Measurements from ENCODE around the gene MAP3K14.

MAP3K14 gene

DNA sequence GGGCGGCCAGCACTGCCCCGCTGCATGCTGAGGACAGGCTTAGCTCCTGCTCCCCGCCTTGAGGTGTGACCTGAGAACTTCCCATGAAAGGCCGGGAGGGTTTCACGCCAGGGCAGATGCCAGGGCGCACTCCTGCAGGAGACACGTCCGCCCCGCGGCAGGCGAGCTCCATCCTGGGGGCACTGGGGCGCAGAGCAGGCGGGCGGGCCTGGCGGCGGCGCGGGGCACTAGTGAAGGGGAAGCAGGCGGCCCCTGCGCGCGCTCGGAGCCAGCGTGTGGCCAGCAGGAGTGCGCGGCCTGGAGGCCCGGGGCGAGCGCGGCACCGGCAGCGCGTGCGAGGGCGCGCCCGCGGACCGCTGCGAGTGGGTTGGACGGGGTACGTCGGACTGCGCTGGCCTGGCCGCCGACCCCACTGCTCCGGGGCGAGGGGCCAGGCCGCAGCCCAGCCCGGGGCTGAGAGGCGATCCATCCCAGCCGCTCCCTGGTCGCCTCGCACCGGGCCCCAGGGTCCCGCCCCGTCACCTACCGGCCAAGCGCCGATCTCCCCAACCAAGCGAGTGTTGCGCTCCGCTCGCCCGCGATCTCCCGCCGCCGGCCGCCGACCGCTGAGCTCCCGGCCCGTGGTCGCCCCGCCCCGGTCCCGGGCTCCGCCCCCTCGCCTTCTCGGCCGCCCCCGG lies at the start of gene MAP3K14:
TSS of gene MAP3K14 (minus strand) at position 587 of the 677 bp plus-strand sequence. CDS start 26,275 bp downstream, outside the sequence.
- Histone ChIP-seq H3K9me2 (replicated peaks; ENCODE audit: control insufficient read depth, low read length) (no peaks in the 10 kb centered on the region), H3K27me3 (ENCODE audit: control insufficient read depth, low read length) (peaks cover 9% of the 10 kb centered on the region; the same call in 1 of the 2 replicates), H3K9me3 (ENCODE audit: control insufficient read depth, insufficient read depth, low read length) (no peaks in the 10 kb centered on the region), H3K4me1 (ENCODE audit: control insufficient read depth, low read length) (peaks cover 56% of the 10 kb centered on the region), H3K27ac (ENCODE audit: low read depth, low read length) (peak within 1 kb of the TSS; percentile 73), H3F3A (ENCODE audit: control insufficient read depth, insufficient read depth) (peaks cover 23% of the 10 kb centered on the region), H3K4me3 (ENCODE audit: low read length) (peak within 1 kb of the TSS; percentile 97), H4K20me1 (ENCODE audit: control insufficient read depth, insufficient read depth, low read depth, low read length) (no peaks in the 10 kb centered on the region), H3K36me3 (ENCODE audit: control insufficient read depth, low read length) (peaks cover 12% of the 10 kb centered on the region), H3K79me2 (ENCODE audit: control insufficient read depth, low read length) (peaks cover 49% of the 10 kb centered on the region), H3K4me2 (ENCODE audit: low read length) (peak within 1 kb of the TSS; percentile 81)
- TF ChIP-seq, protein P1, sequence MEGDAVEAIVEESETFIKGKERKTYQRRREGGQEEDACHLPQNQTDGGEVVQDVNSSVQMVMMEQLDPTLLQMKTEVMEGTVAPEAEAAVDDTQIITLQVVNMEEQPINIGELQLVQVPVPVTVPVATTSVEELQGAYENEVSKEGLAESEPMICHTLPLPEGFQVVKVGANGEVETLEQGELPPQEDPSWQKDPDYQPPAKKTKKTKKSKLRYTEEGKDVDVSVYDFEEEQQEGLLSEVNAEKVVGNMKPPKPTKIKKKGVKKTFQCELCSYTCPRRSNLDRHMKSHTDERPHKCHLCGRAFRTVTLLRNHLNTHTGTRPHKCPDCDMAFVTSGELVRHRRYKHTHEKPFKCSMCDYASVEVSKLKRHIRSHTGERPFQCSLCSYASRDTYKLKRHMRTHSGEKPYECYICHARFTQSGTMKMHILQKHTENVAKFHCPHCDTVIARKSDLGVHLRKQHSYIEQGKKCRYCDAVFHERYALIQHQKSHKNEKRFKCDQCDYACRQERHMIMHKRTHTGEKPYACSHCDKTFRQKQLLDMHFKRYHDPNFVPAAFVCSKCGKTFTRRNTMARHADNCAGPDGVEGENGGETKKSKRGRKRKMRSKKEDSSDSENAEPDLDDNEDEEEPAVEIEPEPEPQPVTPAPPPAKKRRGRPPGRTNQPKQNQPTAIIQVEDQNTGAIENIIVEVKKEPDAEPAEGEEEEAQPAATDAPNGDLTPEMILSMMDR (IDR thresholded peaks at IDR 0.05; ENCODE audit: low read depth, low read length, poor library complexity, severe bottlenecking): no peak
- TF ChIP-seq EZH2phosphoT487 (IDR thresholded peaks at IDR 0.05; ENCODE audit: borderline replicate concordance, low read length): no peak

DNA sequence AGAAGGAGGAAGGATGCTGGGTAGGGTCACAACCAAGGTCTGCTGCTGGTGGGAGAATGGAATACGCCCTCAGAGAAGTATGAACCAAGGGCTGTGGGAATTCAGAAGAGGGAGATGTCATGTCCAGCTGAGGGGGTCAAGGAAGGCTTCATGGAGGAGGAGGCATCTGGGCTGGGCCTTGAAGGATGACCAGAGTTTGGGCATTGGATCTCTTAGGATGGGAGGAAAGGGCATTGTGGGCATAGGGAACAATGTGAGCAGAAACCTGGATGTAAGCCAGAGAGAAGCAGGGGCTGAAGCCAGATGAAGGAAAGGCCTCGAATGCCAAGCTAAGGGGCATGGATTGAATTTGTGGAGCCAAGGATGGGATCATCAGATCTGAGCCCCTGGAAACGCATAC lies 49.2 kb upstream of the MAP3K14 start:
- H3K4me3 ChIP-seq (ENCODE audit: low read length): no peak overlapping the region
- H4K20me1 ChIP-seq (ENCODE audit: control insufficient read depth, insufficient read depth, low read depth, low read length): no peaks in the 10 kb centered on the region
- H3K9me2 ChIP-seq (replicated peaks; ENCODE audit: control insufficient read depth, low read length): no peaks in the 10 kb centered on the region
- H3K36me3 ChIP-seq (ENCODE audit: control insufficient read depth, low read length): no peaks in the 10 kb centered on the region
- TF ChIP-seq, protein P1 (IDR thresholded peaks at IDR 0.05; ENCODE audit: low read depth, low read length, poor library complexity, severe bottlenecking): no peak
- no peak for TF ChIP-seq EZH2phosphoT487 (IDR thresholded peaks at IDR 0.05; ENCODE audit: borderline replicate concordance, low read length)
- H3K9me3 ChIP-seq (ENCODE audit: control insufficient read depth, insufficient read depth, low read length): no peaks in the 10 kb centered on the region
- H3F3A ChIP-seq (ENCODE audit: control insufficient read depth, insufficient read depth): no peaks in the 10 kb centered on the region
- no peak overlapping the region for H3K27ac ChIP-seq (ENCODE audit: low read depth, low read length)
- no peak overlapping the region for H3K4me2 ChIP-seq (ENCODE audit: low read length)
- no peaks in the 10 kb centered on the region for H3K79me2 ChIP-seq (ENCODE audit: control insufficient read depth, low read length)
- H3K4me1 ChIP-seq (ENCODE audit: control insufficient read depth, low read length): no peaks in the 10 kb centered on the region
- H3K27me3 ChIP-seq (ENCODE audit: control insufficient read depth, low read length): peaks cover 31% of the 10 kb centered on the region

DNA sequence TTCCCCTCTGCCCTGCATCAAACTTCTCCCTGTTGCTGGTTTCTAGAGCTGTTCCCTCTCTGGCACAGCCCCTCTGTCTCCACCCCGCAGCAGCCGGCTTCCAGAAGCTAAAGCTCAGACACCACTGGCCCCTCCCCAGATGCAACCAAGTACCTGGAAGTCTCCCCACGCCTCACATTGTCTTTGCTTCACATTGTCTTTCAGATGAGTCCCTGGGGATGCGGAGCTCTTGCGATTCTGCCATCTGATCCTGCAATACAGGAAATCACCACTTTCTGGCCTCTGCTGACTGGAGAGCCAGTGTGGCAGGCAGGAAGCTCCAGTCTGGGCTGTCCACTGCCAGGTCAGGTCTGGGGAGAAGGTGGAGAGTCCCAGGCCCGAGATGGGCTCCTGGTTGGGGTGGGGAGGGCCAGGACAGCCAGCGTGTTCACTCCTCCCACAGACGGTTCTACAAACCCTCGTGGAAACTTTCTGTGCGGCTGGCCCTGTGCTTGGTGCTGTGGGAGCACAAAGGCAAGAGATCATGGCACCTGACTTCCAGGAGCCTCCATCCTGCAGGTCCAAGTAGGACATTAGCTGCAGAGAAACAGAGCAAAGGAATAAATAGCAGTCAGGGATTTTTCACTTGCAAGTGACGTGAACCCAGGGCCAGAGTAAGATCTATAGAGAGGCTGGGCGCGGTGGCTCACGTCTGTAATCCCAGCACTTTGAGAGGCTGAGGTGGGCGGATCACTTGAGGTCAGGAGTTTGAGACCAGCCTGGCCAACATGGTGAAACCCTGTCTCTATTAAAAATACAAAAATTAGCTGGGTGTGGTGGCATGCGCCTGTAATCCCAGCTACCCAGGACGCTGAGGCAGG lies 47.9 kb upstream of the MAP3K14 start:
- Histone ChIP-seq H3K4me1 (ENCODE audit: control insufficient read depth, low read length) (no peaks in the 10 kb centered on the region), H3K27me3 (ENCODE audit: control insufficient read depth, low read length) (peaks cover 27% of the 10 kb centered on the region), H3K9me2 (replicated peaks; ENCODE audit: control insufficient read depth, low read length) (no peaks in the 10 kb centered on the region), H3K4me2 (ENCODE audit: low read length) (no peak overlapping the region), H3K36me3 (ENCODE audit: control insufficient read depth, low read length) (no peaks in the 10 kb centered on the region), H3K79me2 (ENCODE audit: control insufficient read depth, low read length) (no peaks in the 10 kb centered on the region), H3K4me3 (ENCODE audit: low read length) (no peak overlapping the region), H4K20me1 (ENCODE audit: control insufficient read depth, insufficient read depth, low read depth, low read length) (no peaks in the 10 kb centered on the region), H3F3A (ENCODE audit: control insufficient read depth, insufficient read depth) (no peaks in the 10 kb centered on the region), H3K9me3 (ENCODE audit: control insufficient read depth, insufficient read depth, low read length) (no peaks in the 10 kb centered on the region), H3K27ac (ENCODE audit: low read depth, low read length) (no peak overlapping the region)
- TF ChIP-seq, protein P1 (IDR thresholded peaks at IDR 0.05; ENCODE audit: low read depth, low read length, poor library complexity, severe bottlenecking): no peak
- no peak for TF ChIP-seq EZH2phosphoT487 (IDR thresholded peaks at IDR 0.05; ENCODE audit: borderline replicate concordance, low read length)

Measured in DOHH2 (cell line).